K562 (cell line): ENCODE measurements around the gene ANKRD16. TPM values are rescaled to one million over a fixed set of nuclear protein-coding genes. Genes with fewer than 3 reads are reported as not detected.

ENCODE experiments used
- BRD9 ChIP-seq: fragments of 450-650 bp; IDR thresholded peaks from 2 replicates; pipeline ENCODE4 v1.6.1; 2018; ENCODE audit warnings: low read depth; ENCODE audit not compliant: partially characterized antibody
- CEBPG ChIP-seq, 3 experiments: fragments of 200-800 bp in 1 of 3; sonication (Bioruptor generic) in 1 of 3; sonication (generic) in 1 of 3; formaldehyde crosslinking in 1 of 3; IDR thresholded peaks in 2 of 3; conservative IDR thresholded peaks in 1 of 3; 2 replicates each; pipeline versions ENCODE4 v1.6.1 to v1.8.0; 2016 to 2022; ENCODE audit warnings: missing compliant biosample characterization in 2 of 3, missing genetic modification characterization in 2 of 3, mild to moderate bottlenecking in 1 of 3, missing genetic modification reagents in 1 of 3
- FOXA1 ChIP-seq: fragments of 450-650 bp; IDR thresholded peaks from 2 replicates; pipeline ENCODE4 v1.6.1; 2016; ENCODE audit warnings: mild to moderate bottlenecking, borderline replicate concordance
- HLTF ChIP-seq: fragments of 450-650 bp; IDR thresholded peaks from 2 replicates; pipeline ENCODE4 v1.6.1; 2016
- HMG20B ChIP-seq: fragments of 250-450 bp; sonication (Bioruptor Pico); IDR thresholded peaks from 2 replicates; pipeline ENCODE4 v1.5.0; 2021; ENCODE audit warnings: mild to moderate bottlenecking
- IRF9 ChIP-seq: fragments of 450-650 bp; IDR thresholded peaks from 2 replicates; pipeline ENCODE4 v1.6.1; 2016; ENCODE audit warnings: missing biosample characterization, missing genetic modification characterization
- KDM1A ChIP-seq, 2 experiments: fragments of 450-650 bp; IDR thresholded peaks; 2 replicates each; pipeline ENCODE4 v1.6.1; 2016; ENCODE audit warnings: mild to moderate bottlenecking in 2 of 2
- NRF1 ChIP-seq, 2 experiments: fragments of 450-650 bp; IDR thresholded peaks in 1 of 2; conservative IDR thresholded peaks in 1 of 2; 2 replicates each; pipeline ENCODE4 v1.6.1; 2014; ENCODE audit warnings: mild to moderate bottlenecking in 2 of 2
- YY1 ChIP-seq, 3 experiments: IDR thresholded peaks; 2 replicates each; pipeline ENCODE4 v1.6.1; 2011; ENCODE audit warnings: low read length in 2 of 3, mild to moderate bottlenecking in 2 of 3, moderate library complexity in 2 of 3, borderline replicate concordance in 1 of 3, control low read depth in 1 of 3, low read depth in 1 of 3; ENCODE audit not compliant: insufficient read depth in 3 of 3, insufficient replicate concordance in 2 of 3, control insufficient read depth in 1 of 3, insufficient read length in 1 of 3; ENCODE audit errors: extremely low read depth in 1 of 3
- ZC3H4 ChIP-seq: sonication (generic); formaldehyde crosslinking; IDR thresholded peaks from 2 replicates; pipeline ENCODE4 v1.9.0; 2021; ENCODE audit warnings: missing genetic modification reagents, borderline replicate concordance
- ZNF224 ChIP-seq: sonication (generic); formaldehyde crosslinking; IDR thresholded peaks from 2 replicates; pipeline ENCODE4 v1.8.0; 2022; ENCODE audit warnings: mild to moderate bottlenecking, missing genetic modification reagents
- ZNF398 ChIP-seq: fragments of 250-450 bp; sonication (Bioruptor Pico); IDR thresholded peaks from 2 replicates; pipeline ENCODE4 v1.8.0; 2021; ENCODE audit warnings: moderate library complexity, mild to moderate bottlenecking, inconsistent platforms
- polyA plus RNA-seq, 8 experiments: library from polyadenylated mRNA; depleted of rRNA in 4 of 8; stranded (reverse) in 5 of 8; unstranded in 3 of 8; fragments of >200 nt; fragmentation: Nextera tagmentation in 2 of 8; fragmentation: Illumina TruSeq in 1 of 8; extraction: Ambion mirVana in 2 of 8; extraction: Trizol in 1 of 8; gene quantifications; 2 replicates each; pipeline versions ENCODE4 v1.2.1 to v1.2.3, GENCODE V29; 2011 to 2014; ENCODE audit warnings: inconsistent platforms in 1 of 8, missing spikeins in 1 of 8
- total RNA-seq, 7 experiments: library from RNA; depleted of rRNA in 6 of 7; stranded (reverse); fragments of >200 nt in 6 of 7; fragmentation: Illumina TruSeq in 2 of 7; extraction: Trizol in 2 of 7; gene quantifications; 2 replicates each; pipeline versions ENCODE4 v1.2.1 to v1.2.3, GENCODE V29; 2011 to 2021; ENCODE audit warnings: low replicate concordance in 1 of 7
- TF ChIP-seq, protein P1 (sequence below): fragments of 250-450 bp; sonication (Bioruptor Pico); IDR thresholded peaks from 2 replicates; pipeline ENCODE4 v1.9.0; 2021; ENCODE audit warnings: mild to moderate bottlenecking
- TF ChIP-seq, protein P2 (sequence below): fragments of 450-650 bp; formaldehyde crosslinking; IDR thresholded peaks from 2 replicates; pipeline ENCODE4 v1.4.0; 2020; ENCODE audit warnings: mild to moderate bottlenecking
- TF ChIP-seq, protein P3 (sequence below): fragments of 450-650 bp; IDR thresholded peaks from 2 replicates; pipeline ENCODE4 v1.7.1; 2018; ENCODE audit warnings: mild to moderate bottlenecking, low read depth; ENCODE audit not compliant: partially characterized antibody
- TF ChIP-seq, protein P4 (sequence below): fragments of 450-650 bp; IDR thresholded peaks from 2 replicates; pipeline ENCODE4 v1.6.1; 2016

The ANKRD16 gene
- total and polyA plus RNA-seq, 9 of the 15 experiments (the other 6 are each of a cell fraction or from before 2014, with no cell fraction given), result 1.5 to 16.0 (median 9.5) TPM

DNA sequence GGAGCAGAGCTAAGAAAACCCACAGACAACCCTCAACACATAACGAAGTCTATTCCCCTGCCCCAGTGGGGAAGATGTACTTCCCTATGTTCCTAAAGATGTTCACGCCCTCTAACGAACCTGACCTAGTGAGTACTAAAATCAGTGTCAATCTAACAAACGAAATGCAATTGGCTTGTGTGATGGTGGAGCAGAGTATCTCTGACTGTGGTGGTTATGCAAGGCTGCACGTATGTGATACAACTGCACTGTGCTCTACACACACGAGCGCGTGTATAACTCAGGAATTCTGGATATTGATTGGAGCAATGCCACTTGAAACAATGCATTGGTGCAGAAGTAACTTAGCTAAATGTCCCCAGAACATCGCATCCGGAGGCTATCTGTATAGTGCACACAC lies 1.3 kb downstream of the ANKRD16 start (continued):
- no peak for TF ChIP-seq ZNF398 (CRISPR knock-in tag)
- no peak for TF ChIP-seq IRF9
- TF ChIP-seq BRD9, result no peak
- TF ChIP-seq CEBPG (CRISPR knock-in tag; IDR thresholded peaks at IDR 0.05), result no peak
- peak in 1 of 2 experiments; percentile 20; a peak in 1 of 4 replicates for TF ChIP-seq CEBPG (tag; conservative IDR thresholded peaks at IDR 0.05 in 1 of 2, IDR thresholded peaks at IDR 0.05 in 1 of 2)
- TF ChIP-seq, protein P1, sequence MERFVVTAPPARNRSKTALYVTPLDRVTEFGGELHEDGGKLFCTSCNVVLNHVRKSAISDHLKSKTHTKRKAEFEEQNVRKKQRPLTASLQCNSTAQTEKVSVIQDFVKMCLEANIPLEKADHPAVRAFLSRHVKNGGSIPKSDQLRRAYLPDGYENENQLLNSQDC, result no peak
- TF ChIP-seq, protein P2, sequence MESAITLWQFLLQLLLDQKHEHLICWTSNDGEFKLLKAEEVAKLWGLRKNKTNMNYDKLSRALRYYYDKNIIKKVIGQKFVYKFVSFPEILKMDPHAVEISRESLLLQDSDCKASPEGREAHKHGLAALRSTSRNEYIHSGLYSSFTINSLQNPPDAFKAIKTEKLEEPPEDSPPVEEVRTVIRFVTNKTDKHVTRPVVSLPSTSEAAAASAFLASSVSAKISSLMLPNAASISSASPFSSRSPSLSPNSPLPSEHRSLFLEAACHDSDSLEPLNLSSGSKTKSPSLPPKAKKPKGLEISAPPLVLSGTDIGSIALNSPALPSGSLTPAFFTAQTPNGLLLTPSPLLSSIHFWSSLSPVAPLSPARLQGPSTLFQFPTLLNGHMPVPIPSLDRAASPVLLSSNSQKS (CRISPR knock-in tag), result no peak
- 0 out of 4 replicates have a peak, but pooled peaks of 1 of the 2 experiments have one; percentile 10 for TF ChIP-seq KDM1A (IDR thresholded peaks at IDR 0.05)
- TF ChIP-seq, protein P3, sequence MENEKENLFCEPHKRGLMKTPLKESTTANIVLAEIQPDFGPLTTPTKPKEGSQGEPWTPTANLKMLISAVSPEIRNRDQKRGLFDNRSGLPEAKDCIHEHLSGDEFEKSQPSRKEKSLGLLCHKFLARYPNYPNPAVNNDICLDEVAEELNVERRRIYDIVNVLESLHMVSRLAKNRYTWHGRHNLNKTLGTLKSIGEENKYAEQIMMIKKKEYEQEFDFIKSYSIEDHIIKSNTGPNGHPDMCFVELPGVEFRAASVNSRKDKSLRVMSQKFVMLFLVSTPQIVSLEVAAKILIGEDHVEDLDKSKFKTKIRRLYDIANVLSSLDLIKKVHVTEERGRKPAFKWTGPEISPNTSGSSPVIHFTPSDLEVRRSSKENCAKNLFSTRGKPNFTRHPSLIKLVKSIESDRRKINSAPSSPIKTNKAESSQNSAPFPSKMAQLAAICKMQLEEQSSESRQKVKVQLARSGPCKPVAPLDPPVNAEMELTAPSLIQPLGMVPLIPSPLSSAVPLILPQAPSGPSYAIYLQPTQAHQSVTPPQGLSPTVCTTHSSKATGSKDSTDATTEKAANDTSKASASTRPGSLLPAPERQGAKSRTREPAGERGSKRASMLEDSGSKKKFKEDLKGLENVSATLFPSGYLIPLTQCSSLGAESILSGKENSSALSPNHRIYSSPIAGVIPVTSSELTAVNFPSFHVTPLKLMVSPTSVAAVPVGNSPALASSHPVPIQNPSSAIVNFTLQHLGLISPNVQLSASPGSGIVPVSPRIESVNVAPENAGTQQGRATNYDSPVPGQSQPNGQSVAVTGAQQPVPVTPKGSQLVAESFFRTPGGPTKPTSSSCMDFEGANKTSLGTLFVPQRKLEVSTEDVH, result no peak
- TF ChIP-seq FOXA1, result no peak
- TF ChIP-seq YY1 (IDR thresholded peaks at IDR 0.05; ENCODE audit: borderline replicate concordance in 1 of 3, control insufficient read depth in 1 of 3, extremely low read depth in 1 of 3, insufficient read depth in 3 of 3, insufficient read length in 1 of 3, insufficient replicate concordance in 2 of 3, low read depth in 1 of 3, low read length in 2 of 3), result no peak
- TF ChIP-seq NRF1 (conservative IDR thresholded peaks at IDR 0.05 in 1 of 2, IDR thresholded peaks at IDR 0.05 in 1 of 2), result no peak
- no peak for TF ChIP-seq HLTF
- TF ChIP-seq ZC3H4, result no peak
- TF ChIP-seq, protein P4, sequence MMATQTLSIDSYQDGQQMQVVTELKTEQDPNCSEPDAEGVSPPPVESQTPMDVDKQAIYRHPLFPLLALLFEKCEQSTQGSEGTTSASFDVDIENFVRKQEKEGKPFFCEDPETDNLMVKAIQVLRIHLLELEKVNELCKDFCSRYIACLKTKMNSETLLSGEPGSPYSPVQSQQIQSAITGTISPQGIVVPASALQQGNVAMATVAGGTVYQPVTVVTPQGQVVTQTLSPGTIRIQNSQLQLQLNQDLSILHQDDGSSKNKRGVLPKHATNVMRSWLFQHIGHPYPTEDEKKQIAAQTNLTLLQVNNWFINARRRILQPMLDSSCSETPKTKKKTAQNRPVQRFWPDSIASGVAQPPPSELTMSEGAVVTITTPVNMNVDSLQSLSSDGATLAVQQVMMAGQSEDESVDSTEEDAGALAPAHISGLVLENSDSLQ, result peak; percentile 70
- TF ChIP-seq HMG20B, result no peak
- no peak for TF ChIP-seq ZNF224
